WERI-Rb-1 (cell line): Measurements from ENCODE around the gene MRPS27.

ENCODE experiments used
- DNase-seq: peaks from one replicate; pipeline ENCODE4 v3.0.0-alpha.2; 2020
- H3K27ac ChIP-seq: fragments of 250-450 bp; sonication (Bioruptor Pico); 2 replicates; pipeline ENCODE4 v1.5.1; 2020; ENCODE audit warnings: mild to moderate bottlenecking, moderate library complexity
- H3K27me3 ChIP-seq: fragments of 250-450 bp; sonication (Bioruptor Pico); 2 replicates; pipeline ENCODE4 v1.5.1; 2021; ENCODE audit warnings: mild to moderate bottlenecking, low read depth, moderate library complexity; ENCODE audit not compliant: insufficient read depth, severe bottlenecking
- H3K36me3 ChIP-seq: fragments of 250-450 bp; sonication (Bioruptor Pico); 2 replicates; pipeline ENCODE4 v1.5.1; 2020; ENCODE audit warnings: mild to moderate bottlenecking, moderate library complexity
- H3K4me3 ChIP-seq: 2 replicates; pipeline ENCODE4 v1.5.1; 2011; ENCODE audit warnings: low read depth, mild to moderate bottlenecking, control low read depth, low read length
- H3K9me3 ChIP-seq: fragments of 250-450 bp; sonication (Bioruptor Pico); 2 replicates; pipeline ENCODE4 v1.5.1; 2021; ENCODE audit warnings: mild to moderate bottlenecking, moderate library complexity; ENCODE audit not compliant: severe bottlenecking
- CTCF ChIP-seq: IDR thresholded peaks from 2 replicates; pipeline ENCODE4 v1.5.1; 2011; ENCODE audit warnings: low read depth, mild to moderate bottlenecking, control low read depth, inconsistent platforms, low read length

MRPS27 gene

GRCh38 chr5:72286798-72287197, 33.2 kb downstream of the MRPS27 start:
- H3K36me3 ChIP-seq = peaks cover 8% of the 10 kb centered on the region
- no peak overlapping the region for H3K27ac ChIP-seq
- no peaks in the 10 kb centered on the region for H3K27me3 ChIP-seq
- H3K4me3 ChIP-seq = no peak overlapping the region
- no peak for TF ChIP-seq CTCF
- DNase-seq = no peak
- no peaks in the 10 kb centered on the region for H3K9me3 ChIP-seq

GRCh38 chr5:72285424-72285821, 34.6 kb downstream of the MRPS27 start:
- H3K9me3 ChIP-seq = no peaks in the 10 kb centered on the region
- TF ChIP-seq CTCF = no peak
- peaks cover 8% of the 10 kb centered on the region for H3K36me3 ChIP-seq
- no peak overlapping the region for H3K27ac ChIP-seq
- H3K27me3 ChIP-seq = no peaks in the 10 kb centered on the region
- no peak for DNase-seq
- no peak overlapping the region for H3K4me3 ChIP-seq

- H3K27ac ChIP-seq = no peak overlapping the region
- H3K9me3 ChIP-seq = no peaks in the 10 kb centered on the region
- no peaks in the 10 kb centered on the region for H3K27me3 ChIP-seq
- no peak for DNase-seq
- no peak overlapping the region for H3K4me3 ChIP-seq
- no peak for TF ChIP-seq CTCF
- H3K36me3 ChIP-seq = peaks cover 8% of the 10 kb centered on the region
These were observed 35.2 kb downstream of the MRPS27 start for GRCh38 chr5:72284559-72285423.

- H3K36me3 ChIP-seq = peaks cover 8% of the 10 kb centered on the region
- no peak overlapping the region for H3K27ac ChIP-seq
- no peaks in the 10 kb centered on the region for H3K27me3 ChIP-seq
- DNase-seq = no peak
- TF ChIP-seq CTCF = no peak
- H3K4me3 ChIP-seq = no peak overlapping the region
- H3K9me3 ChIP-seq = no peaks in the 10 kb centered on the region
These were observed 36.7 kb downstream of the MRPS27 start for GRCh38 chr5:72283358-72283757.

GRCh38 chr5:72282878-72283277, 37.2 kb downstream of the MRPS27 start:
- Histone ChIP-seq H3K4me3 (no peak overlapping the region), H3K9me3 (no peaks in the 10 kb centered on the region), H3K36me3 (peaks cover 8% of the 10 kb centered on the region), H3K27me3 (no peaks in the 10 kb centered on the region), H3K27ac (no peak overlapping the region)
- no peak for DNase-seq
- TF ChIP-seq CTCF = no peak
